CD4-positive, alpha-beta T cell treated with Interleukin-17A for 4 hours (primary cell): Measurements from ENCODE around the gene B3GNT3.
"Not testable (repeated sequence)": the region's sequence is repeated elsewhere in the genome, so short reads cannot be mapped to it uniquely, and the experiment has no call there.

Experiments used
- DNase-seq: peaks from one replicate; pipeline ENCODE4 v3.0.0-alpha.2; 2020; ENCODE audit warnings: mixed read lengths

Gene B3GNT3

DNA sequence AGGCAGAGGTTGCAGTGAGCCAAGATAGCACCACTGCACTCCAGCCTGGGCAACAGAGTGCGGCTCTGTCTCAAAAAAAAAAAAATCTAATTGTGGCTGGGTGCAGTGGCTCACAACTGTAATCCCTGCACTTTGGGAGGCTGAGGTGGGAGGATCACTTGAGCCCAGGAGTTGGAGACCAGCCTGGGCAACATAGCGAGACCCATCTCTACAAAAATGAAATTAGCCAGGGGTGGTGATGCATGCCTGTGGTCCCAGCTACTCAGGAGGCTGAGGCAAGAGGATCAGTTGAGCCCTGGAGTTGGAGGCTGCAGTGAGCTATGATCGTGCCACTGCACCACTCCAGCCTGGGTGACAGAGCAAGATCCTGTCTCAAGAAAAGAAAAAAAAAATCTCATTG, 3.7 kb downstream of the B3GNT3 start:
- not testable (repeated sequence) for DNase-seq

DNA sequence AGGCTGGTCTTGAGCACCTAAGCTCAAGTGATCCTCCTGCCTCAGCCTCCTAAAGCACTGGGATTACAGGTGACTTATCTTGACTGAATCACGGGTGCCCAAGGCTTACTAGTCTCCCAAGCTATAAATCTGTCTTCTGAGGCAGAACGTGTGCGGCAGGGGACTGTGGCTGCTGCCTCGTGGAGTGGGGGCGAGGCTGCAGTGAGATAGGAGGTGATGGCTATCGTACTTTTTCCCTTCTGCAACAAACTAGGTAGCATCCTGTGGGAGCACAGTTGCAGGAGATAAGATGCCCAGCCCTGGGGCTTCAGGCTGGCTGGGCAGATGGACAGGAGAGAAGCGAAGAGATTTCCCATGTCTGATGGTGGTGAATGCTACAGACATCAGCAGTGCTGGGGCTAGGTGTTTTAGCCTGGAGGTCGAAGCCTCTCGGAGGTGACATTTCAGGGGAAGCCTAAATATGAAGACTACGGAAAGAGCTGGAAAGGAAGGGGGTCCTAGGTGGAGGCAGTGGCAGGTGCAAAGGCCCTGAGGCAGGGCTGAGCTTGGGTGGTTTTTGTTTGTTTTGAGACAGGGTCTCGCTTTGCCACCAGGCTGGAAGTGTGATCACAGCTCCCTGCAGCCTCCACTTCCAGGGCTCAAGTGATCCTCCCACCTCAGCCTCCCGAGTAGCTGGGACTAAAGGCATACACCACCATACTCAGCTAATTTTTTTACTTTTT, 7.4 kb downstream of the B3GNT3 start:
- no peak for DNase-seq

DNA sequence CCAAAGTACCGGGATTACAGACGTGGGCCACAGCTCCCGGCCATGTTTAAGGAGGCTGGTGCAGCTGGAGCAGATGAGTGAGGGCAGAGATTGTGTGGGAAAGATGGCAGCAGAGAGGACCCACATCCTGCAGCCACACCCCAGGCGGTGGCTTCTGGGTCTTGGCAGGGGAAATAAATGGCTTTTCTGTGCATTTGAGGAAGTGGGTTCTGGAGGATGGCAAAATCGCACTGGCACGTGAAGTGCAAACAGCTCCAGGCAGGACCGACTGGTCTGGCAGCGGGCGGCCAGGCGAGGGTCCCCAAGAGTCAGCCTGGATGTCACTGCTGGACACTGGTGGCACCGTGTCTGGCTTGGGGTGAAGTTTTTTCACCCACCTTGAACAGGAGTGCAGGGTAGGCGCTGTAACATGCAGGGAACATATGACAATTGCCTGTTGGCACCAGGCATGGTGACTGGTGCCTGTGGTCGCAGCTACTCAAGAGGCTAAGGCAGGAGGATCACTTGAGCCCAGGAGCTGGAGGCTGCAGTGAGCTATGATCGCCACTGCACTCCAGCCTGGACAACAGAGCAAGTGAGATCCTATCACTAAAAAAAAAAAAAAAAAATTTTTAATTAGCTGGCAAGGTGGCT, 8.4 kb downstream of the B3GNT3 start:
- DNase-seq = peak; percentile 70

DNA sequence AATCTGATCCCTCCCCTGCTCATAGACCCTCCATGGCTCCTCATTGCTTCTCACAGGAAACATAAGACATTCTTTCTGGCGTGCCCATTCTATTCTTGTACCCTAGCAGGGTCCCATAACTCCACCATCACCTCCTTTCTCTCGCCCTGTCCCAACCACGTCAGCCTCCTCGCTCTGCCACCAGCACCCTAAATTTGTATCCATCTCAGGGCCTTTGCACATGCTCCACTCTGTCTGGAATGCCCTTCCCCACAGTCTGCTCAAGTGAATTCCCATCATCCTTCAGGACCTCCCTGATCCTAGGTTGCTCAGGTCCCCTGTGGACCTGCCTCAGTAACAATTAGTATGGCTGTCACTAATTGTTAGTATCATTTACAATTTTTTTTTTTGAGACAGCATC, 10.5 kb downstream of the B3GNT3 start:
- no peak for DNase-seq

DNA sequence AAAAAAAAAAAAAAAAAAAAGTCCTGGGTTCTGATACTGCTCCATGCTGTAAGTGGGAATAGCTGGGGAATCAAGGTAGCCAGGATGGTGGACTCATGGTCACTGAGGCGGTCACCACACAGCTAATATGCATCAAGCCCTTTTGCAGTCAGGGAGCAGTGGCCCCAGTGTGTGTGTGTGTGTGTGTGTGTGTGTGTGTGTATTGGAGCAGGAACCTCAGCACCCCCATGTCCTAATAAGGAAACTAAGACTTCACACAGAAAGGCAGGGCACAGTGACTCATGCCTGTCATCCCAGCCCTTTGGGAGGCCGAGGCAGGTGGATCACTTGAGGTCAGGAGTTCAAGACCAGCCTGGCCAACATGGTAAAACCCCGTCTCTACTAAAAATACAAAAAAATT, 12.0 kb downstream of the B3GNT3 start:
- DNase-seq = peak; percentile 24

DNA sequence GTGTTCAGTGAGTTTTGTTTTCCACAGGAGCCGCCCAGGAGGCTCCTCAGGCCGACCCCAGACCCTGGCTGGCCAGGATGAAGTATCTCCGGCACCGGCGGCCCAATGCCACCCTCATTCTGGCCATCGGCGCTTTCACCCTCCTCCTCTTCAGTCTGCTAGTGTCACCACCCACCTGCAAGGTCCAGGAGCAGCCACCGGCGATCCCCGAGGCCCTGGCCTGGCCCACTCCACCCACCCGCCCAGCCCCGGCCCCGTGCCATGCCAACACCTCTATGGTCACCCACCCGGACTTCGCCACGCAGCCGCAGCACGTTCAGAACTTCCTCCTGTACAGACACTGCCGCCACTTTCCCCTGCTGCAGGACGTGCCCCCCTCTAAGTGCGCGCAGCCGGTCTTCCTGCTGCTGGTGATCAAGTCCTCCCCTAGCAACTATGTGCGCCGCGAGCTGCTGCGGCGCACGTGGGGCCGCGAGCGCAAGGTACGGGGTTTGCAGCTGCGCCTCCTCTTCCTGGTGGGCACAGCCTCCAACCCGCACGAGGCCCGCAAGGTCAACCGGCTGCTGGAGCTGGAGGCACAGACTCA, 12.9 kb downstream of the B3GNT3 start:
- peak; percentile 53 for DNase-seq

DNA sequence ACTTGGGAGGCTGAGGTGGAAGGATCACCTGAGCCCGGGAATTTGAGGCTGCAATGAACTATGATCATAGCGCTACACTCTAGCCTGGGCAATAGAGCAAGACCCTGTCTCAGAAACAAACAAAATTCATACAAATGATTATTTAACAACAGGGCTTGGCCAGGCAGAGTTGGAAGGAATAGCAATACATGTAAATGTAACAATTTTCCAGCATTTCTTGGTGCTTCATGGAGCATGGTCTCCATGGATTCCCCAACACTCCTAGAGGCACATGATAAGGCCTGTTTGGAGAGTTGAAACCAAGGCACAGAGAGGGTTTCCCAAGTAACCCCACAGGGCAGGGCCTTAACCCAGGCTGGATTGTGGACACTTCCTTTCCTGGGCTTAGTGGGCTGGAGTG, 16.2 kb downstream of the B3GNT3 start:
- no peak for DNase-seq

DNA sequence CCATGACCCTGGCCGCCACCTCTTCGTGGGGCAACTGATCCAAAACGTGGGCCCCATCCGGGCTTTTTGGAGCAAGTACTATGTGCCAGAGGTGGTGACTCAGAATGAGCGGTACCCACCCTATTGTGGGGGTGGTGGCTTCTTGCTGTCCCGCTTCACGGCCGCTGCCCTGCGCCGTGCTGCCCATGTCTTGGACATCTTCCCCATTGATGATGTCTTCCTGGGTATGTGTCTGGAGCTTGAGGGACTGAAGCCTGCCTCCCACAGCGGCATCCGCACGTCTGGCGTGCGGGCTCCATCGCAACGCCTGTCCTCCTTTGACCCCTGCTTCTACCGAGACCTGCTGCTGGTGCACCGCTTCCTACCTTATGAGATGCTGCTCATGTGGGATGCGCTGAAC, 16.7 kb downstream of the B3GNT3 start:
- no peak for DNase-seq

DNA sequence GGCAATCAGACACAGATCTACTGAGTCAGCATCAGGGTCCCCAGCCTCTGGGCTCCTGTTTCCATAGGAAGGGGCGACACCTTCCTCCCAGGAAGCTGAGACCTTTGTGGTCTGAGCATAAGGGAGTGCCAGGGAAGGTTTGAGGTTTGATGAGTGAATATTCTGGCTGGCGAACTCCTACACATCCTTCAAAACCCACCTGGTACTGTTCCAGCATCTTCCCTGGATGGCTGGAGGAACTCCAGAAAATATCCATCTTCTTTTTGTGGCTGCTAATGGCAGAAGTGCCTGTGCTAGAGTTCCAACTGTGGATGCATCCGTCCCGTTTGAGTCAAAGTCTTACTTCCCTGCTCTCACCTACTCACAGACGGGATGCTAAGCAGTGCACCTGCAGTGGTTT, 17.2 kb downstream of the B3GNT3 start:
- DNase-seq = no peak

DNA sequence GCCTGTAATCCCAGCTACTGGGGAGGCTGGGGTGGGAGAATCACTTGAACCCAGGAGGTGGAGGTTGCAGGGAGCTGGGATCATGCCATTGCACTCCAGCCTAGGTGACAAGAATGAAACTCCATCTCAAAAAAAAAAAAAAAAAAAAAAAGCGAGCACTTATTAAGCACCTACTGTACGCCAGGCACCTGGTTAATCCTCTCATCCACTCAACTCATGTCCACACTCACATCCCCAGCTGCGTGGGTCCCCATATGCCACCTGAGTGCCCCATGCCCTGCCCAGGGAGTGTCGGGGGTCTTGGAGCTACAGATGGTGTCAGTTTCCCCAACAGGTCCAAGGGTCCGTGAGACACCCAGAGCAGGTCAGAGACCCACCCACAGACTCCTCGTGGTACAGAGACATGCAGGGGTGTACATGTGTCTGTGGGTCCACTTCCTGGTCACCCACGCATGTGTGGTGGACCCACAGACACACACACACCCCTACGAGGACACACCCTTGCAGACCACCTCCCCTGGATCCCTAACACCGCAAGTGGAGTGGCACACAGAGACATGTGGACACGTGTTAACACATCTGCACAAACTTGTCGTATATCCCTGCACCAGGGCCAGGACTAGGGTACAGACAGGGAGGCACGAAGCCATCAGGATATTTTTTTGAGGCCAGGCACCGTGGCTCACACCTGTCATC, 22.9 kb downstream of the B3GNT3 start:
- no peak for DNase-seq

DNA sequence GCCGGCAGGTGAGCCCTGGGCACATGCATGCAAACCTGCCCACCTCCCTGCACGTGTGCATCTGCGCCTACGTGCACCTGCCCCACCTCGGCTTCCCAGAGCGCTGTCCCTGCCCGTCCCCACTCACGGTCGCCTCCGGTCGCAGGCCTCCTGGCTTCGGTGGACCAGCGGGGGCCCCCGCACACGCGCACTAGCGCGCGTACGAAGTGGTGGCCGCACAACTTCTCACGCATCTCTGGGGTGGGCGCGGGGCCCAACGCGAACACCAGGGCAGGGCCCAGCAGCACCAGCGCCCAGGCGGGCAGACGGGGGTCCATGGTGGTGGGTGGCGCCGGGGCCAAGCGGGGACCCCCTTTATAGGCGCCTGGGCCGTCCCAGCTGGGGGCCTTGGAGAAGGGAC, 26.3 kb downstream of the B3GNT3 start, which contains the start of gene INSL3:
Gene INSL3 (minus strand): TSS at position 330 of the 400 bp plus-strand sequence. CDS start 13 bp downstream, at position 317.
- no peak for DNase-seq

DNA sequence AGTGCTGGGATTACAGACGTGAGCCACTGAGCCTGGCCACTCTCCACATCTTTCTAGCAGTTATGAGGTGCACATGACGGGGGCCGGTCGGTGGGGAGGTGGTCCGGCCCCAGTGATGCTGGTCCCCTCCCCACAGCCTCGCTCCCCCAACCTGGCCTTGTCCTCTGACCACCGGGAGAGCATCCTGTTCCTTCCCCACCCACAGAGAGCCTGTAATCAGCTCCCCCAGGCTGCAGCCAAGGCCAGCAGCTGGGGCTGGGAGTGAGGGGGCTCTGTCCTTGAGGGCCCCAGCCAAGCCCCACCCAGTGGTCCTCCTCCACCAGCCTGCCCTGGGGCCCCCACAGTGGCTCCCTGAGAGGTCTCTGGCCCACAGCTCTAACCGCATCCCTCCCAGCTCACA, 29.4 kb downstream of the B3GNT3 start:
- DNase-seq = no peak

DNA sequence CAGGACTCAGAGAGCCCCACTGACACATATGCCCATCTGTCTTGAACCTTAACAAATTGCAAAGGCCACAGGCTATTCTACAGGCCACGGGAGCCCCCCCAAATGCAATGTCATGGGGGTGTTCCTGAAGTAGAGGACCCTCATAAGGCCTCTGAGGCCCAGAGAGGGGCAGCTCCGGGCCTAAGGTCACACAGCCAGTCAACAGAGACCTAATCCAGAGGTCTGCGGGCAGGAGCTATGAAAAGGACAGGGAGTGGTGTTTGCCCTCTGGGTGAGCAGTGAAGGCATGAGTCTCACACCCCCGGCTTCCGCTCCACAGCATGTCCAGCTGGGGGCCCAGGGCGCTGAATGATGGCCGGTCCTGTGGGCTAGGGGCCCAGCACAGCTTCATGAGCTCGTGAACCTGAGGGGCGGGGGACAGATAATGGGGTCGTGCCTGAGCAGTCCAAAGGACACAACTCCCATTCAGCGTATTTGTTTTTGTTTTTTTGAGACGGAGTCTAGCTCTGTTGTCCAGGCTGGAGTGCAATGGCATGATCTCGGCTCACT, 31.6 kb downstream of the B3GNT3 start:
- DNase-seq = no peak

DNA sequence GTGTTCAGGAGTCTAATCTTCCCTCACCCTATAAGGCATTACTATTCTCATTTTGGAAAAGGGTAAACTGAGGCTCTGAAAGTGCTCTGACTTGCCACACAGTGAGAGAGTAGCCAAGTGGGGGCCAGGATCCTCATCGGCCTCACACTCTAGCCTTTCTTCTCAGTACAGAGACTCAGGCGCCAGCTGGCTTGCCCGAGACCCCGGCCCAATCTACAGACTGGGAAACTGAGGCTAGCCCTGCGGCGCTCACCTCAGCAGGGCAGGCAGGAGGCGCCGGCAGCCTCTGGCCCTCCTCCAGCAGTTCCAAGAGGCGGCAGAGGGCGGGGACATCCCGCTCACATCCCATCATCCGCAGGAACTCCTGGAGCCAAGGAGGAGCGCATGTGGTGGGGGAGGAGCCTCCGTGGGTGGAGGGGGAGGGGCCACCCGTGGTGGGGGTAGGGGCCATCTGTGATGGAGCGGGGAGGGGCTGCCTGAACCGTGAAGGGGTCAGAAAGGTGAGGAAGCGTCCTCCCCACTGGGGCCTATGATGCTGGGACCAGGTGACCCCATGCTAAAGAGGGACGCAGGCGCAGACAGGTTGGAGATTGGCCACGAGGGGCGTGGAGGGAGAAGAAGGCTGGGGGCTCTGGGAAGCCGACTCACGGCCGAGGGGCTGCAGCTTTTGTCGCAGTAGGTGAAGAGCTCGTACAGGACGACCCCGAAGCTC, 35.1 kb downstream of the B3GNT3 start:
- DNase-seq = no peak

DNA sequence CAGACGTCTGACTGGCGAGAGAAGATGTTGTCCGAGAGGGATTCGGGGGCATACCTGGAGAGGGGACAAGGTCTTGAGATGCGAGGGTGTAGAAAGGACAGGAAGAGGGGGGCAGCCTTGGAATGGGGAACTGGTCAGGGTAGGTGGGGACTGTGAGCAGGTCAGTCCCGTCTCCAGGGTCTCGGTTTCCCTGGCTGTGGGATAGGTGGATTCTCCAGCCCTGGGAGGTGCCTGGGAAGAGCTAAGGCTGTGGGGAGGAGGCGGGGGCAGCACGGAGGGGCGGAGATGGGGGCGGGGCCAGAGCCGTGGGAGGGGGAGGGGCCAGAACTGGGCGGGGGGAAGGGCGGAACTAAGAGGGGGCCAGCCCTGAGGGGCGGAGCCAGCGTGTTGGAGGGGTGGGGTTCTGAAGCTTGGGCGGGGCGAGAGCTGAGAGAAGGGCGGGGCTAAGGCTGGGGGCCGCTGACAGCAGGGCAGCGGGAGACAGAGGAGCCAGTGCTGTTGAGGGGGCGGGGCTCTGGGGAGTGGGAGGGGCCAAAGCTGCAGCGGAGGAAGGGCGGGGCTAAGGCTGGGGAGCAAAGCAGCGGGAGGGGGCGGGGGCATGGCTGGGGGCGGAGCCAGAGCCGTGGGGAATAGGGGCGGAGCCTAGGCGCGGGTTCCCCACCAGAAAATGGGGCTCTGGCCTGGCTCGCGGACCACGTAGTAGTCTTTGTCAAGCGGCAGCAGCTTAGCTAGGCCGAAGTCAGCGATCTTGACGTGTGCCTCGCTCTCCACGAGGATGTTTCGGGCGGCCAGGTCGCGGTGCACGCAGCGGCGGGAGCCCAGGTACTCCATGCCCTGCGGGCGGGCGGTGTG, 35.9 kb downstream of the B3GNT3 start:
- DNase-seq = no peak

DNA sequence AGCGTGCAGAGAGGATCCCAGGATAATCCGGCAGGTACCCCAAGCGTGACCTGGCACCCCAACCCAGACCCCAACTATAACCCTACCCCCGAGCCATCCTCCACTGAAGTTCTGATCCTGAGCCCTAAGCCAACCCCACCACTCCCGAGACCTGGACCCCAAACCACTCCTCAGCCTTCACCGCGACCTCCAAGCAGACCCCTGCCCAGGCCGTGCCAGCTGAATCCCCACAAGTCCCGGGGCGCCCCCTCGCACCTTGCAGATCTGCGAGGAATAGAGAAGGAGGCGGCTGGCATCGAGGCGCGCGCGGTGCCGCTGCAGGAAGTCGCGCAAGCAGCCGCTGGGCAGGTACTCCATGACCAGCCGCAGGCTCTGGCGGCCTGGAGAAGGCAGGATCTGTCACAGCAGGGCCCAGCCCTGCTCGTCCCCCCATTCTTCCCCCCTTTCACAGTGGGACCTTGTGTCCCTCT, 36.5 kb downstream of the B3GNT3 start:
- DNase-seq = no peak

DNA sequence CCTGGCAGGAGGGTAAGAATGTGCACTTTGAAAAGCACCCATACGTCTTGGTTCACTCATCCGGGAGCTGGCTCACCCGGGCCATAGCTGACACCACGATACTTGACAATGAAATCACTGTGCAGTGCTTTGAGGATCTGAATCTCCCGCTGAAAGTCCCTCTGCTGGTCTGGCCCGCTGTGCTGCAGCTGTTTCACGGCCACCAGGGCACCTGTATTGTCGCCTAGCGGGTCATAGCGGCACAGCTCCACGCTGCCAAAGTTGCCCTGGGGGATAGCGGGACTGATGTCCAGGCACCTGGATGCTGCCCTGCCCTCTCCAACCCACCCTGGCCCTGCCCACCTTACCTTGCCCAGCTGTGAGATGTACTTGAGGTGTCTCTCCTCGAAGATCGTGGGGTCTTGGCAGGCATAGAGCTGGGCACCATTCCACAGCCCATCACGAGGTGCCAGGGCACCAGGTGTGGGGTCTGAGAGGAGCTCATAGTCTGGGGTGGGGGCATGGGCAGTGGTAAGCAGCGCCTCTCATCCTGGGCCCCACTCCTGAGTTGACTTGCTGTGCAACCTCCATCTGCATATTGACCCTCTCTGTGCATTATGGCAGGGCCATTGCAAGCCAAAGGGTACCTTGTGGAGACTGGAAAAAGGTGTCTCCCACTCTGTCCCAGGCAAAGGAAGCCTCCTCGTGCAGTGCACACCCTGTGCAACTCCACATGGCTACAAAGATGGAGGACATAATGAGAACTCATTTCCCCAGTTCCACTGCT, 37.7 kb downstream of the B3GNT3 start:
- DNase-seq = no peak

DNA sequence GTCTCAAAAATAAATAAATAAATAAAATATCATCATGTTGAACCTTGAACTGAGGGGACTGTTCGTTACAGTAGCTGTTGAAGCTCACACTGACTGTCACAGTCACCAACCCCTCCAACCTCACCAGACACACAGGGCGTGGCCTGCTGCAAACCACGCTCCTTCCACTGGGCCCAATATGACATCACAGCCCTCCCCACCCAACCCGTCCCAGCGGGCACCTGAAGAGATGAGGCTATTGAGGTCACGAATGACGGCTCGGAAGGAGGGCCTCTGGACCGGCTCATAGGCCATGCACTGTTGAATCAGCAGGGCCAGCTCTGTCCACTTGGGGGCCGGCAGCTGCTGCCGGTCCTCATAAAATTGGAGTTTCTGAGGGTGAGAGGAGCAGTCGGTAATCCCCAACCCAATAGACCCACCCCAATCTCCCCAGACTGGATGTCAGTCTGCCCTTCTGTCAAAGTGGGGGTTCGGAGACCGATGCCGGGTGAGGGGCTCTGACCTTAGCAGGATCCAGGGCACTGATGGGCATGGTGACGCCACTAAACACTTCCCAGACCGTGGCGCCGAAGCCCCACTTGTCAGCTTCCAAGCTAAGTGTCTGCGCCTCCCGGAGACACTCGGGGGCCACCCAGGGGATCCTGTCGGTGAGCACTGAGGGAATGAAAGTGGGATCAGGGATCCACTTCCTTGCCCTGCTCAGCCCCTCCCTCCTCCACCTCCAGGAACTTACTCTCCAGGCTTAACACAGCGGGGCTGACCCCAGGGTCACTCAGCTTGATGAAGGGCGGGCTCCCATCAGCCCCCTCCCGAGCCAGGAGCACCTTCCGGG, 39.6 kb downstream of the B3GNT3 start:
- DNase-seq = no peak

DNA sequence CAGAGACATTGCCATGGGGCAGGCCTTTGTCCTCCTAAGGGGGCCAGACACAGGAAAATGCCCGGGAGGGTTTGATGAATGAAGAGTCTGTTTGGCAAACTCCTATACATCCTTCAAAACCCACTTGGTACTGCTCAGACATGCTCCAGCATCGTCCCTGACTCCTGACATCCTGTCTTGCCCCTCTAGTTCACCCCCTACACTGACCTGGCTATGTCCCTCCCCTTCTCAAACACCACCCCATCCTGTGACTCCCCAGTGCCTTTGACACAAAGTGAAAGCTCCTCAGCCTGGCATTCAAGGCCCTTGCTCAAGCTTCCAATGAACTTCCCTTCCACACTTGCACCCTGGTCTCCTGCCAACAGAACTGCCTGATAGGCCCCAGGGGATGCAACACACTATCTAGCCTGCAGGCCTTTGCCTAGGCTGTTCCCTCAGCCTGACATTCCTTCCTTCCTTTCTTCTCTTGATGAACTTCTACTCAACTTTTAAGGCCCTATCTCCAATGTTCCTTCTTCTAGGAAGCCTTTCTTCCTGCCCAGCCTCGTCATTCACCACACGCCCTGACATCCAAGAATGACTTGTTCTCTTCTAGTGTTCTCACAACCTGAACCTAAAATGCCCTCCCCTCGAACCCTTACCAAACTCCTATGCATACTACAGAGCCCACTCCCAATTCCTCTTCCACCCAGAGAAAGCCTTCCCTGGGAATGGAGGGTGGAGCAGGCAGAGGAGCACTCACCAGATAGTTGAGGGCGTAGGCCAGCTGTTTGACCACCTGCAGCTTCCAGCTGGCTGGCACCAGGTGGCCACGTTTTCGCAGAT, 40.5 kb downstream of the B3GNT3 start:
- no peak for DNase-seq
